Germinal center (tissue), 1 donor: ENCODE results near the gene PLEKHA3.
"Not testable (repeated sequence)": the region's sequence is repeated elsewhere in the genome, so short reads cannot be mapped to it uniquely, and the experiment has no call there.

Experiments used
- DNase-seq: peaks from one replicate; pipeline ENCODE4 v3.0.0; 2012; ENCODE audit warnings: mixed read lengths, low spot score

PLEKHA3 gene

DNA sequence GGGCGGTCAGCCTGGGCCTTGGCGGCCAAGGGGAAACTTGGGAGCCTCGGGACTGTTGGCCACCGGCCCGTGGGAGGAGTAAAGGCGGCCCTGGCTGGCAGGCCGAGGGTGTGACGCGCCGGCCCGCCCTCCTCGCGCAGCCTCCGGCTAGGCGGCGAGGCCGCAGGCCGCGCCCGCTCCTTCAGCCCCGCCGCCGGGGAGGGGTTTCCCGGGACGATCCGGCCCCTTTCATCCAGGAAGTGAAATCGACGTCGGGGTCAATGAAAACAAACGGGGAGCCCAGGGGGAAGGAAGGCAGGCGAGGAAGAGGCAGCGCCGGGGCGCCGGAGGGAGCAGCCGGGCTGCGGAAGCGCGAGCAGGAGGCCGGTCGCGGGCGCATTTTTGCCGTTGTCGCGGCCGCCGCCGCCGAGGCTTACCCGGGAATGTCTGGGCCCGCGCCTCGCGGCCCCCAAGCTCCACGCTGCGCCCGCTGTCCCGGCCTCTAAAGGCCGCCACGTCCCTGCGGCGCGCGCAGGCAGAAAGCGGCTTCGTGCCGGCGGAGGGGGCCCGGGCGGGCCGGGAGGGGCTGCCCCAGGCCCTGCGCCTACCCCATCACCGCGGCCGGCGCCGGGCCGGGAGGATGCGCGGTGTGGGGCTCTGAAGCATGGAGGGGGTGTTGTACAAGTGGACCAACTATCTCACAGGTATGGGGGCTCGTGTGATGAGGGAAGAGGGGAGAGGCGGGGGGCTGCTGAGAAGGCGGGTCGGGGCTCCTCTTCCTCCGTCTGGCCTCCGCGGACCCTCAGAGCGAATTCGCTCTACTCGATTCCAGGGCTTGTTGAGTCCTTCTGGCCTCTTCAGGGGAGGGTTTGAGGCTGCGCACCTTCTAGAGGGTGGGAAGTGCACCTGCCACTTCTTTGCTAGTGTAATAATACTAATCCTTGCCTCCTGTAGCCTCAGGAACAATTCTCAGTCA lies at the start of gene PLEKHA3:
TSS of gene PLEKHA3 (plus strand) at position 231 of the 955 bp plus-strand sequence. CDS start at position 644, 413 bp downstream.
- DNase-seq: peak; percentile 84

- no peak for DNase-seq
These were observed 43.6 kb upstream of the PLEKHA3 start for GRCh38 chr2:178436662-178437061.

DNA sequence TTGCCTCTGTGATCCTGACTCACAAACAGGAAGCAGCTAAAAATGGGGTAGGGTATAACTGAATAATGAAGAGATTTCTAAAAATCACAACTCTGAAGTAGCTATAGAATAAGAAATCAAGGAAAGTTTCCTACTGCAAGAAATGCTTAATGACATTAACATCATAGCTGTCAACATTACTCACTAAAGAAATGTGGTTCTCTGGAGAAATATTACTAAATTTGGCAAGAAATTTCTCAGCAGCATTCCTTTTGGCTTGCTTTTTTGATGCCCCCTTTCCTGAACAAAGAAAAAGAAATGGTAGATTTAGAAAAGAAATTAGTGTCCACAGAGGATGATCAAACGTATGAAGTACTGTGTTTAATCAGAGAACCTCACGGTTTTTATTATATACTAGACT lies 38.8 kb upstream of the PLEKHA3 start:
- no peak for DNase-seq

- DNase-seq: peak; percentile 9
These were observed 31.1 kb upstream of the PLEKHA3 start for GRCh38 chr2:178448968-178449661.

- DNase-seq: peak; percentile 2
These were observed 30.3 kb upstream of the PLEKHA3 start for GRCh38 chr2:178449700-178450523.

DNA sequence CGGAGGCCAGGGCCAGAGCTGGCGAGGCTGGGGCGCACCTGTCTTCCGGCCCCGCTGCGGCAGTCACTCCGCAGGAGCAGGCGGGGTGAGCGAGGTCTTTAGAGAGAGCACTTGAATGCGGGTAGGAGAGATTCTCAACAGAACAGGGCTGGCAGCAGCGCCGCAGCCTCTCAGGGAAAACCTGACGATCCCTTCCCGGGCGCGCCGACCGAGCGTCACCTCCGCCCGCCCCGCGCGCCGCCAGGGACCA lies 29.8 kb upstream of the PLEKHA3 start:
- DNase-seq: peak; percentile 78

GRCh38 chr2:178450774-178451525 lies 29.3 kb upstream of the PLEKHA3 start, which contains the start of the genes PJVK and PRKRA:
PJVK (plus strand) TSS chr2:178451378; CDS start chr2:178453410, 2,032 bp downstream.
PRKRA (minus strand) TSS chr2:178451175; CDS start chr2:178451030, 145 bp downstream.
- peak; percentile 96 for DNase-seq

DNA sequence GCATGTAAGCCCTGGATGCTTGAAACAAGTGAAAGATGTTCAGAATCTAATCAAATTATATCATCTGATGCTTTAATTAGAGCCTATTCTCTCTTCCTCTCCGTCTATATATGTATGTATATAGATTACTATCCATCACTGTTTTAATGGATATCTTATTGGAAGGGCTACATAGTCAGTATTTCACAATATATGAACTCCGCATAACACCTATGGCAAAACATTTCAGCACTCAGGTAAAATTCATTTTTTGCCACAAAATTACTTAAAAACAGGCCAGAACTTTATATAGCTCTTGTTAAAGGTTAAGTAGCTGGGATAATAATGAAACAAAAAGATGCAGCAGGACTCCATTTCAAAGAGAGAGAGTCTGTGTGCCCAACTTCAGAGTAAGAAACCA lies 27.9 kb upstream of the PLEKHA3 start:
- DNase-seq: no peak

DNA sequence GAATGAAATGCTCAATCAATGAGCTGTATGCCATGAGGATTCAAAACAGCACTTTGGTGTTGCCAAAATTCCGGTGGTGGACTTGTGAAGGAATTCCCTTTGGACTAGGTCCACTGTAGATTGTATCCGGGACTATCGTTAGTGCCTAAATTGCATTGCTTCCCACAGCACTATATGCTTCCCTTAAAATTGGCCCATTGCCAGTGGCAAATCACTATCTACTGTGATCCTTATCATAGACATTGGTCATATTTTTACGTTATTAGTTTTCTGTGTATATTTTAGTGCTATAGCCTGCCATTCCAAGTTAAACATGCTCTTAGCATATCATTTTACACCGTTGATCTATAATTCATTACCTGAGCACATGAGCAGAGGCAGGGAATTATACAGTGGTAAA lies 27.4 kb upstream of the PLEKHA3 start:
- no peak for DNase-seq

- DNase-seq: no peak
These were observed 24.3 kb upstream of the PLEKHA3 start for GRCh38 chr2:178455947-178456346.

- no peak for DNase-seq
These were observed 22.8 kb upstream of the PLEKHA3 start for GRCh38 chr2:178457390-178457886.

- DNase-seq: no peak
These were observed 10.9 kb upstream of the PLEKHA3 start for GRCh38 chr2:178469219-178469849.

DNA sequence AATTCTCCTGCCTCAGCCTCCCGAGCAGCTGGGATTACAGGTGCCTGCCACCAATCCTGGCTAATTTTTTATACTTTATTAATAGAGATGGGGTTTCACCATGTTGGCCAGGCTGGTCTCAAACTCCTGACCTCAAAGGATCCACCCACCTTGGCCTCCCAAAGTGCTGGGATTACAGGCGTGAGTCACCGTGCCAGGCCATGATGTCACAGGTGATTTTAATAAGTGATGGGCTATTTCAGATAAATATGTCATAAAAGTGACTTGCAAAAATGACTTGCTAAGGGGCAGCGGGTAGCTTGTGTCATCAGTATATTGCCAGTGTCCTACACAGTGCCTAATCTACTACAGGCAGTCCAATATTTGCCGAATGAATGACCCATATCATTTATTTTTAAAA lies 8.9 kb upstream of the PLEKHA3 start:
- DNase-seq: not testable (repeated sequence)

- no peak for DNase-seq
These were observed 6.9 kb upstream of the PLEKHA3 start for GRCh38 chr2:178473373-178473772.

DNA sequence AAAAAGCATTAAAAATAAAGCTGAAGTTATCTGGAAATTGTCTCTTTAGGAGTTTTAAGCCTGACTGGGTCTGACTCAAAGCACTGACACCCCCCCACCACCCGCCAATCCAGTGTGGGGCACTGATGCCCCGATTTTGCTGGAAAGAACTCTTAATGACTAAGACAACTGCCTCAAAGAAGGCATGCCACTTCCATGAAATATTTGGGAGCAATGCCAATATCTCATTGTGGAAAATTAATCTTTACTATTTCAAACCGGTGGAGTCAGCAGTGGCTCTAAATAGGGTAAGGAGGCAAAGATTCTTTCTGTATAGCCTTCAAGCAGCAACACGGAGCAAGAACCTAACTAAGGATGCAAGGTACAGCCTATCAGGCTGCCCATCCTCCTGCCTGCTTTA lies 6.3 kb upstream of the PLEKHA3 start:
- no peak for DNase-seq

DNA sequence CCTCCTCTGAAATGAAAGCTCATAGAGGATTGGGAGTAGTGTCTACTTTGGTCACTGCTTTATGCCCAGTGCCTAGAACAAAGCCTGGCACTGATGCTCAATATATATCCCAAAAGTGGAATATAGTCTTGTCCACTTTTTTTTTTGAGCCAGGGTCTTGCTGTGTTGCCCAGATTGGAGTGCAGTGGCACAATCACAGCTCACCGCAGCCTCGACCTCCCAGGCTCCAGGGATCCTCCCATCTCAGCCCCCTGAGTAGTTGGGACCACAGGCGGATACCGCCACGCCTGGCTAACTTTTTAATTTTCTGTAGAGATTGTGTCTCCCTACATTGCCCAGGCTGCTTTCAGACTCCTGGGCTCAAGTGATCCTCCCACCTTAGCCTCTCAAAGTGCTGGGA lies 5.7 kb upstream of the PLEKHA3 start:
- no peak for DNase-seq

DNA sequence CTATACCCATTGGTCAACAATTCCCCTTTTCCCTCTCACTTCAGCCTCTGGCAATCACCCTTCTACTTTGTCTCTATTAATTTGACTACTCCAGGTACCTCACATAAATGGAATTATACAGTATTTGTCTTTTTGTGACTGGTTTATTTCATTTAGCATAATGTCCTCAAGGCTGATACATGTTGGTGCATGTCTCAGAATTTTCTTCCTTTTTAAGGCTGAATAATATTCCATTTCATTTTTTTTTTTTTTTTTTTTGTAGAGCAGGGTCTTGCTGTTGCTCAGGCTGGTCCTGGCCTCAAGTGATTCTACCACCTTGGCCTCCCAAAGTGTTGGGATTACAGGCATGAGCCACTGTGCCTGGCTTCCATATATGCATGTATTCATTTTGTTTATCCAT lies 3.8 kb upstream of the PLEKHA3 start:
- DNase-seq: no peak

DNA sequence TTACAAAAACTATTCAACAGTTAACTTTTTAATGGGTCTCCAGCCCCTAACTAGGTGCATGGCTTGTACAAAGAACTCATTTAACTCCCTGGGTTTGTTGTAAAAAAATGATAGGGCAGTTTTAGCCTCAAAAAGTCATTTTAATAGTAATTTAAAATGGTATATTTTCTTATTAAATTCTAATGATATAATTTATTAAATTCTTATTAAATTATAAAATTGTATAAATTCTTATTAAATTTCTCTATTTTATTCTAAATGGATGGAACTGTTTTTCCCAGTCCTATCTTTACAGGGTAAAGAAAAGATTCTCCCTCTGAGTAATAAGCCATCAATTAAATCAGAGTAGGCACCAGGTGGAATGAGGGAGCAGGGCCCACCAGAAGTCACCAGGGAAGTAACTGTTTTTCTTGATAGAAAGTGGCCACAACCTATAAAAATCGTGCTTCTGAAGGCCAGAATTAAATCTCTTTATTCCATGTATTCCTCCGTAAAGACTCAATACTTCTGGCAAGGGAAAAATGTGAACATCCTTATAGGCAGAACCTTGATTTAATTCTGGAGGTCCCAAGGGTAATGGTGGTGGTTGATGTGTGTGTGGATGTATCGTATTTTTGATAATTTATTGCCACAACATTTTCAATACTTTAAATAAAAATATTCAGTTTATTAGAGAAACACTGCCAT lies 2.7 kb upstream of the PLEKHA3 start:
- DNase-seq: no peak

DNA sequence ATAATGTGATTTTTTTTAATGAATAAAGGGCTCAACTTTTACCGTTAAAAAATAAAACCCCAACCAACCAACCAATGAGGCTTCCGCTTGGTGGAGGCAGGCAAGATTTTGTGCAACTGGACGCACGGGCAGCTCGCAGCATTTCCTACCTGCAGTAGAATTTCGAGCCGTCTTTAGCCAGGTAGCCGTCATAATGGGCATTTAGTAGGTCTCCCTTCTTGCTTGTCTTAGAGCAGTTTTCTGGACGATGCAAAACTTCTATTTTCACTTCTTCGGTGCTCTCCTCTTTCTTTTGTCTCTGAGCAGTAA lies 2.2 kb upstream of the PLEKHA3 start:
- DNase-seq: peak; percentile 15

- DNase-seq: peak; percentile 89
These were observed 1.6 kb upstream of the PLEKHA3 start, which contains the start of gene FKBP7 for GRCh38 chr2:178478439-178479274. FKBP7 (minus strand) TSS chr2:178478600; CDS start chr2:178478499, 101 bp downstream.
